OCI-M2 (cell line): ENCODE data around the gene FMO1.
"Not testable (repeated sequence)": the region's sequence is repeated elsewhere in the genome, so short reads cannot be mapped to it uniquely, and the experiment has no call there.

ENCODE experiments used
- DNase-seq: peaks from one replicate; lab custom pipeline; 2025; ENCODE audit not compliant: unreplicated experiment; lab: John Stamatoyannopoulos, UW

The FMO1 gene

DNA sequence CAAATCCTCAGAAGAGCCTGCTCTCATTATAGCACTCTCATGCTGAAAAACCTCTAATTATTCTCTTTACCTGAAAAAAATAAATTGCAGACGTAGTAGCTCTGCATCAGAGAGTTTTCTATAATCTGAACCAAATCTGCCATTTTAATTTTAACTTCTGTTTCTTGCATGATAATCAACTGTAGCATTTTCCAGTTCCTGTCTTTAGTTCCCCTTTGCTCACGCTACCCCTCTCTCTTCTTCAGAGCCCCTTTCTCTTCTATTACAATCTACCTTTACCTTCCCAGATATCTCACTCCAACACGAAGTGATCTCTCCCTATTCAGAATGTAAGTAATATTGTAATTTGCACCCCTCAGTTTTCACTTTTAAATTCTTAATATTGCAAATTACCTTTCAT is 31.4 kb downstream of the FMO1 start:
- no peak for DNase-seq

DNA sequence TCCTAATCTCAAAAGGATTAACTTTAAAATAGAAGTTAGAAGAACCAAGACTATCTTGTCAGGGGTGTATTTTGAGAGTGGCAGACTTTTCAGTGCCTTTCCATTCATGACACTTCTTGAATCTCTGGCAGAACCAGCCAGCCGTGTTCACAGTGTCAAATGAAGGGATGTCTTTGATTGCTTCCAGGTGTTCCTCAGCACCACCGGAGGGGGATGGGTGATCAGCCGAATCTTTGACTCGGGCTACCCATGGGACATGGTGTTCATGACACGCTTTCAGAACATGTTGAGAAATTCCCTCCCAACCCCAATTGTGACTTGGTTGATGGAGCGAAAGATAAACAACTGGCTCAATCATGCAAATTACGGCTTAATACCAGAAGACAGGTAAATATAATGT is 32.3 kb downstream of the FMO1 start:
- no peak for DNase-seq

DNA sequence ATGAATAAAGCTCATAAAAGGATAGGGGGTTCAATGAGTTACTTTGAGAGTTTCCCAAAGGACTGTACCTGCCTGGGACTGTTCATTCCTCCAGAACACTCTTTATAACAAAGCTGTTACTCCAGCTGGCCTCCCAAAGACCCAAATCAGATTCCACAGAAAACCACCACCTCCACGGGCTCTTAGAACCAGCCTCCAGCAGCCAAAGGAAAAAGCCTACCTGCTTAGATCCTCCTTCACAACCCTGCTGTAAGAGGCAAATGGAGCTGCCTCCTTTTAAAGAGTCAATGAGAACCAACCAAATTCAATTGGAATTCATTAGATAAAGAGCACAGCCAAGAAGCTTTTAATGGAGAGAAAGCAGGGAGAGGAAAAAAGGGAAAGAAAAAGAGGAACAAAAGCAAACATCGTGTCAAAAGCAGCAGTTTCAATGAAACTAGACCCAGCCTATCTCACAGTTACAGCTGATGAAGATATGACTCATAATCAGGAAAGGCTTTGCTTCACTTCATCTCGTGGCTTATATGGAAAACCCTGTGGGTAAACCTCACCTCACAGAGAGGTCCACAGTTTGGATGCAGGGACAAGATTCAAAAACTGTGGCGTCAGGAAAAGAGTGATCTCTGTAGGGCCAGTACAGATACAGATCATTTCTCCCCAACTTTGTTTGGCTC is 37.9 kb downstream of the FMO1 start:
- peak; percentile 35 for DNase-seq

DNA sequence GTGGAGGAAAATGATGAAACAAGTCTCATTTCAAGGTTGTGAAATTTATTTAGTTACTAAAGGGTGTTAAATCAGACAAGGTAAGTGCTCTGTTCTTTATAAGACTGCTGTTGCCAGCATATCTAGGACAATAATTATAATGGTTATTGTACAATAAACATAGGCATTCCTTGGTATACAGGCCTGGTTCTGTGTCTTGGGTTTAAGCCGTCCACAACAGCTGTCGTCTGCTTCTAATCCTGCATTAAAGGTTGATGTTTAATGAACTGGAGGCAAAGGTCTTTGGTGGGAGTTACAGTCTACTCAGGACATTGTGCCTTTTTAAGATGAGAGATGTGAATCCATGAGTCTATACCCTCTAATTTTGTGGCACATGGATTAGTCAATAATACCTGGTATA is 42.3 kb downstream of the FMO1 start:
- DNase-seq: no peak

DNA sequence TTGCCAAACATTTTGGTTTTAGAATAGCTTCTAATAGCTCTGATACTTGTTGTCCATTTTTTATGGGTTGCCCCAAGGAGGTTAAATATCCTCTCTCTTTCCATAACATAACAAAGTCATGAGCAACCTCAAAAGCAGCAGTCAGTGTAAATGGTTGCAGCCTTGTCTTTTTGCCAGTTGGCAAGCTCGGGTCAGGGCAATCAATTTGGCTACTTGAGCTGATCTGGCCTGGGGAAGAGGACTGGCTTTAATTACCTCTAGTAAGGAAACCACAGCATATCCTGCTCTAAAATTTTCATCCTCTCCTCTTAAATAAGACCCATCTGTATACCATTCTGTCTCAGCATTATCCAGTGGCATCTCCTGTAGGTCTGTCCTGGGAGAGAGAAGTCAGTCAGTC is 44.5 kb downstream of the FMO1 start:
- no peak for DNase-seq

DNA sequence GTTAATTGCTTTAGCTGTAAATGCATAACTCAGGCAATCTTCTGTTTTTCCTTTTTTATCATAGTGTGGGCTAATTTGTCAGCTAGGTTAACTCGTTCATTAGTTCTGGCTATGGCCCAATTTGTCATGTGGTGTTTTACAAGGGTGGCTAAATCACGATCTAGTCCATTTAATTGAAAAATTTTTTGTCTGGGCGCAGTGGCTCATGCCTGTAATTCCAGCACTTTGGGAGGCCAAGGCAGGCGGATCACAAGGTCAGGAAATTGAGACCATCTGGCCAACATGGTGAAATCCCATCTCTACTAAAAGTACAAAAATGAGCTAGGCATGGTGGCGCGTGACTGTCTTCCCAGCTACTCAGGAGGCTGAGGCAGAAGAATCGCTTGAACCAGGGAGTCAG is 47.1 kb downstream of the FMO1 start:
- not testable (repeated sequence) for DNase-seq

DNA sequence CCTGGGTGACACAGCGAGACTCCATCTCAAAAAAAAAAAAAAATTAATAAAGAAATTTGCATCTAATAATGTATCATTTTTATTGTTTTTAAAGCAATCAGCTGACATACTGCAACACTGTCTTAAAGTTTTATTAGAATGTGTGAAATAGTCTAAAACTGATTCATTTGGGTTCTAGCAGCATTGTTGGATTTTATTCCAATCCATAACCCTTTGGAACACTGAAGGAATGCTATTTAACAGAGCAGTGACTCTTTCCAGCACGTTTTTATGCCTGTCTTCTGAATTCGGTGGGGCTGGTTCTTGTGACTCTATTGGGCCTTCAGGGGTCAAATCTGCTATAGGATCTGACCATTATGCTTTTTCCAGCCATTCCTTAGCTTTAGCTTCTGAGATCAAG is 47.5 kb downstream of the FMO1 start:
- no peak for DNase-seq

DNA sequence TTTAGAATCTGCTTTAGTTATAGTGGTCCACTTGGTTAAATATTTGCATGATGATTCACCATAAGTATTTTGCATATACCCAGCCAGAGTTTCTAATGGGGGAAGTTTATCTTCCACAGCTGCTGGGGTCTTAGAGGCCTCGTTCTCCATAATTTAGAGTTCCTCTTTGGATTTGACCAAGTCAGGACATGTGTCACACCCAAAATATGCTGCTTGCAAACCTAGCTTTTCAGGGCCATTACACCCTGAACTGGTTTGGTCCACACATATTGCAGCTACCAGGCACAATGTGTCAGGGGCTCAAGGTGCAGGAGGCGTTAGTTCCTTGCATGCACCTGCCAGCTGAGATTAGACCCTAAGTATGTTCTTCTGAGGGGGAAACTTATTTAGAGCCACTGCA is 48.6 kb downstream of the FMO1 start:
- no peak for DNase-seq

DNA sequence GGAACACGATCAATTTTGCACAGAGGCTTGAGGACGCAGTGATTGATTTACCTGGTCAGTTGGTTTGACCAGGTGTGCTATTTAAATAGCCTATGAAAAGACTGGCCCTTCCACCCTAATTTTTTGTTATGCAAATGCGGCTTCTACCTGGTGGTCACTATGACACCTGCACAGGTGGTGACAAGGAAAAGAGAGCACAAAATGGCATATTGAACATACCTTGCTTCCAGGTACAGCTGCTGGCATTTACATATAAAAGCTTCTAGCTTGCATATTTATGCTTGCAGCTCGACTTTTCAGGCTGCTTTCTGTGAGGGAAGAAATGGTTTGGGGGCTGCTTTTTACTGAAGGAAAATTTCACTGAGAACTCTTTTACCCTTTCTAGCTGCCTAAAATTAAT is 50.4 kb downstream of the FMO1 start:
- DNase-seq: no peak

DNA sequence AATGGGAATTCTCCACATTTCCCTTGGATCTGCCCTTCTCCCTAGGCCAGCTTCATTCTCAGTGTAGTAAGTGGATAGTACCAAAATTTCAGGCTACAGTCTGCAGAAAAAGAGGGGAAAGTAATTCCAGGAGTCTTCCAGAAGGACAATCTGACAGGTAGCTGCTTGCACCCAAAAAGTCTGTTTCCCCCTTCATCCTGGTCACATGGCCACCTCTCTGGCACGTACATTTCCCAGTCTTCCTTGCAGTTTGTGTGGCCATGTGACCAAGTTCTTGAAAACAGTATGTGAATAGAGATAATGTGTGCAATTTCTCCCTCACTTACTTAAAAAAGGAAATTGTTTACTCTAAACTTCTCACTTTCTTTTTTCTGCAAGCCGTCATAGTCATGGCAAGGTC is 51.0 kb downstream of the FMO1 start:
- DNase-seq: no peak

DNA sequence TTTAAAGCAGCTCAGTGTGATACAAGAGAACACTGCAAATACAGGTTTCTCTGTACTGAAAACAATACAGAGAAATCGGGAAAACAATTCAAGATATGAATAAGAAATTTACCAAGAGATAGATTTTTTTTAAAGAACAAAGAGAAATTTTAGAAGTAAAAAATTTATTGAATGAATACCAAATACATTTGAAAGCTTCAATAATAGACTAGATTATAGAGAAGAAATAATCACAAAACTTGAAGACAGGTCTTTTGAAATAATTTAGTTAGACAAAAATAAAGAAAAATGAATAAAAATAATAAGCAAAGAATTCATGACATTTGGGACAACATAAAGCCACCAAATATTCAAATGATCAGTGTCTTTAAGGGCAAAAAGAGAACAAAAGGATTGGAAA is 52.1 kb downstream of the FMO1 start:
- no peak for DNase-seq

DNA sequence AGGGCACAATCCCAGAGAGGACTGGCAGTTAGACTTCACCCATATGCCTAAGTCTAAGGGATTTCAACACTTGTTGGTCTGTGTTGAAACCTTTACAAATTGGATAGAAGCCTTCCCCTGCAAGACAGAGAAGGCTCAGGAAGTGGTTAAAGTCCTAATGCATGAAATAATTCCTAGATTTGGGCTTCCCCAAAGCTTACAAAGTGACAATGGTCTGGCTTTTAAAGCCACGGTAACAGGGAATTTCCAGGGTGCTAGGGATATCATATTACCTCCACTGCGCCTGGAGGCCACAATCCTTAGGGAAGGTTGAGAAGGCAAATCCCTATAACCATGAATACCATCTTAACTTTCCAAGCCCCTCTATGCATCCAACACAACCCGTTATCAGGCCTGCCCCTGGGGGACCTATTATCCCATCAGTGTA is 62.4 kb downstream of the FMO1 start:
- no peak for DNase-seq

DNA sequence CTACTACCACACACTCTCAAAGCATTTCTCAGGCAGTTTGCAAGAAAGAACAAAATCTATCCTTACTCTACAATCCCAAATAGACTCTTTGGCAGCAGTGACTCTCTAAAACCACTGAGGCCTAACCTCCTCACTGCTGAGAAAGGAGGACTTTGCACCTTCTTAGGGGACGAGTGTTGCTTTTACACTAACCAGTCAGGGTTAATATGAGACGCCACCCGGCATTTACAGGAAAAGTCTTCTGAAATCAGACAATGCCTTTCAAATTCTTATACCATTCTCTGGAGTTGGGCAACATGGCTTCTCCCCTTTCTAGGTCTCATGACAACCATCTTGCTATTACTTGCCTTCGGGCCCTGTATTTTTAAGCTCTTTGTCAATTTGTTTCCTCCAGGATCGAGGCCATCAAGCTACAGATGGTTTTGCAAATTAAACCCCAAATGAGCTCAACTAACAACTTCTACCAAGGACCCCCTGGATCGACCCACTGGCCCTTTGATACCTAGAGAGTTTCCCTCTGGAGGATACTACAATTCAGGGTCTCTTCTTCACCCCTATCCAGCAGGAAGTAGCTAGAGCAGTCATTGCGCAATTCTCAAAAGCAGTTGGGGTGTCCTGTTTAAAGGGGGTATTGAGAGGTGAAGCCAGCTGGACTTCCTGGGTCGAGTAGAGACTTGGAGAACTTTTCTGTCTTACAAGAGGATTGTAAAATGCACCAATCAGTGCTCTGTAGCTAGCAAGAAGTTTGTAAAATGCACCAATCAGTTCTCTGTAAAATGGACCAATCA is 63.7 kb downstream of the FMO1 start:
- DNase-seq: no peak

DNA sequence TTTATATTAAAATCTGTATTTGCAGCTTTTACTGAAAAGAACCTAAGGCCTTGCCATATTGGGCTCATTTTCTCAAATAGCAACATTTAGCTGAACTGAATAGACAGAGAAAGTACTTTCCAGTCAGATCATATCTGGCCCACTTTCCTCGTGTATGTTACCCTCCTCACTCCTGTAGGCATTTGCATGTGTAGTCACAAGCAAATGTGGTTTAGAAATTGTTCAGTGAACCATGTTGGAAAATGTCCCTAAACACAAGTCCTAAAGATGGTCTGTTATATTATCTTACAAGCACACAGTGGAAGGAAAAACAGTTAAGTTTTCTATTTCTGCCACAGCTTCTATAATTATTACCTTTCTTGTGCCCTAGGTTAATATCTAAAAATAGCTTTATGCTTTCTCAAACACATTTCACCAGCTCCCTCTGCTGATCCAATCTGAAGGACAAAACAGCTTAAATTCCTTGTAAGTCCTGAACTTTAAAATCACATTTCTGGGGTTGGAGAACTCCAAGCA is 65.1 kb downstream of the FMO1 start:
- DNase-seq: no peak

DNA sequence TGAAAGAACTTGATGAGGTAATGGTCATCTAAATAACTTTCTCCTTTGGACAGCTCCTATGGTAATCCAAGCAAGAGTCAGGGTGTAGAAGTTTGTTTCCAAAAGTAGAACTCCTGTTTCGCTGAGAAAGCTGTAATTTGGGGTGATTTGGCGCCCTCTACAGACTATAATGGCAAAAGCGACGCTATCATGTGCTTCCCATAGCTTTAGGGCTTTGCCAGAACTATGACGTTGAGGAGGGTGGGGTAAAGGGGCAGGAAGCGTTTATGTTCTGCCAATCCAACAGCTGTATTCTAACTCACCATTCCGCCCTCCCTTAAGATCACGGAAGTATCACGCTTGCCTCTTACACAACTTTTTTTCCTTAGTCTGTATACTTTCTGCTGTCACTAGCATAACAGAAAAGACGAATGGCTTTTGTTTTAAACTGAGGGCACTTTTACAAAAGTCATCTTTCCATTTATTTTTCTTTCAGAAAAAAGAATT is 65.6 kb downstream of the FMO1 start, which contains the start of gene FMO4:
Gene FMO4, plus strand, starts transcription at position 349 of the 486 bp plus-strand sequence. CDS start 5,643 bp downstream, outside the sequence.
- peak; percentile 53 for DNase-seq

DNA sequence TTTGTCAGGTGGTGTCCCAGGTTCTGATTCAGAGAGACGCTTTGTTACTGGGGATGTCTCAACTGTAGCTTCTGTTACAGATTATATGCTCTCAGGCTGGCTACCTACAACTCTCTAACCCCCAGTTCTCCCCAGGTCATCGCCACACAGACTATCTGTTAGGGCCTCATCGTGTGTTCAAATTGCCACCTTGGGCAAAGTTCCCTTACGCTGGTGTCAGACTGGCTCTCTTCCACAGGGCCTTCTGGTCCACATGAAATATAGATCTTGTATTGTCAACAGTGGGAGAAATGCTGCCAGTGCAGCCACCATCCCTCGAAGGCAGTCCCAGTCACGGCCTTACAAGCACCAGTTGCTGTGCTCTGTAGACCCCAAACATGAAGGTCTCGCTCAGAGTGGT is 81.0 kb downstream of the FMO1 start:
- DNase-seq: no peak

DNA sequence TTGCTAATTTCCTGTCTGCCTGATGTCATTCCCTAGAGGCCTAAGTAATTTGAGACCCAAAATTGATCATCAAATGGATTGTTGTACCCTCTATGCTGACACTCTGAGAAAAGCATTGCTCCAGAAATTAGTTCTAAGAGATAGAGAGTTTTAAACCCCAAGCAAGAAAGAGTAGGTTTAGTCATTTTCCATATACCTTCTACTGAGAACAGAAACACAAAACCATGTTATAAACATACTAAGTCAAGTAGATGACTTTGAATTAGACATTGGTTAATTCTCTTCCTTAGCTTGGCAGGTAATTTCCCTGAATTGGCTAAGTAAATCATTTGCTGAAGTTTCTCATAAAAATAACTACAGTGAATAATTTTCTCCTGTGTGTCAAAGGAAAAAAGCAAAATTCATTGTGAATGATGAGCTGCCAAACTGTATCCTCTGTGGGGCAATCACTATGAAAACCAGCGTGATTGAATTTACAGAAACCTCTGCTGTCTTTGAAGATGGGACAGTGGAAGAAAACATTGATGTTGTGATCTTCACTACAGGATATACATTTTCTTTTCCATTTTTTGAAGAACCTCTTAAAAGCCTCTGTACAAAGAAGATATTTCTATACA is 85.8 kb downstream of the FMO1 start:
- DNase-seq: no peak
